ENCODE measurements around the gene ZNF324B. TPM values are rescaled to one million over a fixed set of nuclear protein-coding genes. Genes with fewer than 3 reads are reported as not detected.
A peak's percentile ranks its signal among the peaks of the same experiment; 100 is the strongest.

ZNF324B gene
- total and polyA plus RNA-seq, 10 of the 15 experiments (the other 5 are each of a cell fraction or from before 2014, with no cell fraction given): 0.11 to 12.8 (median 4.0) TPM

GRCh38 chr19:58408152-58409009 is 43.0 kb upstream of the ZNF324B start, which contains the start of gene ZNF584:
ZNF584 (plus strand) TSS chr19:58408649; CDS start chr19:58409148, 499 bp downstream.
- peak within 1 kb of the TSS; percentile 100 for H3K4me2 ChIP-seq (ENCODE audit: control insufficient read depth, insufficient read depth)
- peak within 1 kb of the TSS; percentile 90 for H3K9ac ChIP-seq (ENCODE audit: control insufficient read depth, insufficient read depth, low read length)
- peaks cover 8% of the 10 kb centered on the region for H3K4me1 ChIP-seq (ENCODE audit: control insufficient read depth, insufficient read depth, low read length)
- H3K9me3 ChIP-seq (replicated peaks; ENCODE audit: control insufficient read depth, insufficient read depth, low read length): no peaks in the 10 kb centered on the region
- in situ Hi-C loops (cut with MboI) (no loop called here), intact Hi-C loops (cut with micrococcal nuclease; ENCODE audit: unreplicated experiment) (loop anchor here (5.0 kb wide), 1 partner anchor 59 kb away; the partner anchor contains the start of gene ZNF324)
- H4K20me1 ChIP-seq (ENCODE audit: control insufficient read depth, insufficient read depth): no peaks in the 10 kb centered on the region
- peak within 1 kb of the TSS; percentile 80 for H3K27ac ChIP-seq (ENCODE audit: control insufficient read depth, insufficient read depth)
- no peaks in the 10 kb centered on the region for H3K27me3 ChIP-seq (replicated peaks in 1 of 2; ENCODE audit: control insufficient read depth in 2 of 2, insufficient read depth in 2 of 2, low read length in 1 of 2)
- POLR2A ChIA-PET: interaction anchor here (0.9 to 1.6 kb wide), 4 partner anchors 8 to 61 kb away, joined by 3 to 5 read pairs (median 4); partner anchors contain the start of genes ZNF324 and ZNF324B
- peak; percentile 98 for ATAC-seq
- H3K79me2 ChIP-seq (ENCODE audit: control insufficient read depth, insufficient read depth, low read length): peaks cover 16% of the 10 kb centered on the region
- H3K4me3 ChIP-seq: peak within 1 kb of the TSS; percentile 90
- H3K36me3 ChIP-seq (ENCODE audit: control insufficient read depth in 2 of 2, insufficient read depth in 2 of 2, low read length in 1 of 2): no peaks in the 10 kb centered on the region
- no TSS peak for BruUV-seq (replicated peaks)
- DNase-seq (ENCODE audit: low read depth, low spot score): peak; percentile 60
- SMC1A ChIA-PET (ENCODE audit: uncharacterized antibody, unreplicated experiment): interaction anchor here (1.1 kb wide), 3 partner anchors 42 to 60 kb away, joined by 3 to 4 read pairs (median 3); partner anchors contain the start of gene ZNF324
- under 1% methylated on average over 91 of the region's 100 CpGs for WGBS (ENCODE audit: insufficient coverage, insufficient replicate concordance, low lambda C conversion rate, missing lambda C conversion rate)
- peak within 1 kb of the TSS; percentile 98 for H2AFZ ChIP-seq (ENCODE audit: control insufficient read depth, low read depth, low read length)
- RAD21 ChIA-PET (ENCODE audit: unreplicated experiment): interaction anchor here (0.8 to 1.3 kb wide), 6 partner anchors 21 to 111 kb away, joined by 3 to 6 read pairs (median 4); partner anchors contain the start of genes RPS5, ZBTB45, ZNF497 and ZSCAN22
- CTCF ChIA-PET: interaction anchor here (0.7 to 1.4 kb wide), 2 partner anchors 10 to 43 kb away, joined by 3 to 5 read pairs; partner anchors contain the start of gene ZNF324B
- FAIRE-seq: peak; percentile 82
- TF ChIP-seq IKZF1 (conservative IDR thresholded peaks at IDR 0.05): peak; percentile 93
- TF ChIP-seq YY1 (IDR thresholded peaks at IDR 0.05; ENCODE audit: low read depth, low read length): peak; percentile 76
- no peak for TF ChIP-seq ZNF207 (IDR thresholded peaks at IDR 0.05; ENCODE audit: borderline replicate concordance)
- no peak for TF ChIP-seq ZSCAN29 (IDR thresholded peaks at IDR 0.05)
- TF ChIP-seq BCL3 (IDR thresholded peaks at IDR 0.05; ENCODE audit: borderline replicate concordance, insufficient read depth, low read depth, low read length, poor library complexity, severe bottlenecking): peak; percentile 22
- no peak for TF ChIP-seq ZNF592 (IDR thresholded peaks at IDR 0.05)
- TF ChIP-seq CBFB (IDR thresholded peaks at IDR 0.05; ENCODE audit: low read depth): peak; percentile 72; the same call in 1 of the 2 replicates
- TF ChIP-seq HDAC2 (IDR thresholded peaks at IDR 0.05): no peak
- no peak; the same call in 1 of the 2 replicates for TF ChIP-seq PML (IDR thresholded peaks at IDR 0.05; ENCODE audit: low read length)
- no peak for TF ChIP-seq FOXK2 (IDR thresholded peaks at IDR 0.05)
- TF ChIP-seq HDAC6 (IDR thresholded peaks at IDR 0.05; ENCODE audit: unreplicated experiment): no peak
- TF ChIP-seq MAX (IDR thresholded peaks at IDR 0.05; ENCODE audit: low read depth, low read length): peak; percentile 30
- no peak for TF ChIP-seq JUND (IDR thresholded peaks at IDR 0.05; ENCODE audit: low read depth, low read length)
- TF ChIP-seq E2F4 (IDR thresholded peaks at IDR 0.05; ENCODE audit: low read depth, low read length): no peak
- peak; percentile 86 for TF ChIP-seq POLR2AphosphoS5 (IDR thresholded peaks at IDR 0.05; ENCODE audit: low read length)
- TF ChIP-seq LARP7 (IDR thresholded peaks at IDR 0.05): peak; percentile 77
